GM12801 (cell line): Measurements from ENCODE around the gene IRF6.

Experiments used
- TF ChIP-seq, protein P1 (sequence below): IDR thresholded peaks from one replicate; pipeline ENCODE4 v1.5.1; 2011; ENCODE audit warnings: control low read depth; ENCODE audit not compliant: insufficient read length; ENCODE audit errors: extremely low read depth

The IRF6 gene

DNA sequence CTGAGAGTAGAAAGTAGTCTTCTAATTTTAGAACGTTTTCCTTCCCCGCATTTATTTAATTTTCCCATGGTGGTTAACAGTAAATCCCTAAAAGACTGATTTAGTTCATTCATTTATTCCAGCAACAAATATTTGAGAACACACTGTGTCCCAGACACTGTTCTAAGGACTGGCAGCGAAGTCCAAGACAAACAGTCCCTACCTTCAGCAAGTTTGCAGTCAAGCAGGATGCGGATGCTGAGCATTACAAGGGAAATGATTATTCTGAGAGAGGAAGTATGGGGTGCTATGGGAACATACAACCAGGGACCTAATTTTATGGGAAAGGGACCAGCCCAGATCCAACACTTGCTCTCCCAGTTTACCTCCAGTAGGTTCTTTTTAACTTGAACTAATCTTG, 20.4 kb downstream of the IRF6 start:
- TF ChIP-seq, protein P1, sequence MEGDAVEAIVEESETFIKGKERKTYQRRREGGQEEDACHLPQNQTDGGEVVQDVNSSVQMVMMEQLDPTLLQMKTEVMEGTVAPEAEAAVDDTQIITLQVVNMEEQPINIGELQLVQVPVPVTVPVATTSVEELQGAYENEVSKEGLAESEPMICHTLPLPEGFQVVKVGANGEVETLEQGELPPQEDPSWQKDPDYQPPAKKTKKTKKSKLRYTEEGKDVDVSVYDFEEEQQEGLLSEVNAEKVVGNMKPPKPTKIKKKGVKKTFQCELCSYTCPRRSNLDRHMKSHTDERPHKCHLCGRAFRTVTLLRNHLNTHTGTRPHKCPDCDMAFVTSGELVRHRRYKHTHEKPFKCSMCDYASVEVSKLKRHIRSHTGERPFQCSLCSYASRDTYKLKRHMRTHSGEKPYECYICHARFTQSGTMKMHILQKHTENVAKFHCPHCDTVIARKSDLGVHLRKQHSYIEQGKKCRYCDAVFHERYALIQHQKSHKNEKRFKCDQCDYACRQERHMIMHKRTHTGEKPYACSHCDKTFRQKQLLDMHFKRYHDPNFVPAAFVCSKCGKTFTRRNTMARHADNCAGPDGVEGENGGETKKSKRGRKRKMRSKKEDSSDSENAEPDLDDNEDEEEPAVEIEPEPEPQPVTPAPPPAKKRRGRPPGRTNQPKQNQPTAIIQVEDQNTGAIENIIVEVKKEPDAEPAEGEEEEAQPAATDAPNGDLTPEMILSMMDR = no peak

DNA sequence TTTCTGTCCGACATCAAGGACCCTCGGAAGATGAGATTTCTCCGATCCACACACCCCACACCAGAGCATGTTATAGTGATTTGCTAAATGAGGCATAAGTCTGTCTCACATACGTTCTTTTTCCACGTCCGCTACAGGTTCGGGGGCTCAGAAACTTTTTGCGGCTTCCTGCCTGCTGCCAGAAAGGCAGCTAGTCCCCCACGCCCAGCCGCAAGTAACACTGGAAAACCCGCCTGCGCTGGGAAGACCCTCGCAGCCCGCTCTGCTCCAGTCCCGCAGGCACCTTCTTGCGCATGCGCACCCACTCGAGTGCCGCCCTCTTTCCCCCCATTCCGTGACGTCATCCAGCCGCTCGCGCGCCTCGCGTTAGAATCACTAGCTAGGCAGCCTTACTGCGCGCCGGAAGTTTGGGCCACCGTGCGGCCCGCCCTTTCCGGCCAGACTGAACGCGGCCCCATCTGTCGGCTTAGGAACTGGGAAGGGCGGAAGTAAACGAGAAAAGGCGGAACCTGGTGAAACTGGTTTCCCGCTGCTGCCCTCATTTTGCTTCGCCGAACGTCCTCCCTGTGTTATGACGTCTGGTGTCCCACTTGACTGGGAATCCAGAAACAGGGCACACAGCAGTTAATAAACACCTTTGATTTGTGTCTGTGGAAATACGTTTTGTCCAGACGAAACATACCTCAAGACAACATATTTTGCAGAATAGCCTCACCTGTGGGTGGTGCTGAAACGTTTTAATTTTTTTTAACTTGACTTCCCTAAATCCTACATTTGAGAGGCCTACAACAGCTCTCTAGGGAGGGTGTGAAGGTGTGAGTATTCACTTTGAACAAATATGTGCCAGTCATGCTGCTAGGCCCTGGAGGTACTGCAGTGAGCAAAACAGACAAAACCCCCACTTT, 21.4 kb downstream of the IRF6 start, which contains the start of gene C1orf74:
C1orf74 (minus strand) TSS at position 295 of the 905 bp plus-strand sequence. CDS start 925 bp downstream, outside the sequence.
- TF ChIP-seq, protein P1 = no peak

DNA sequence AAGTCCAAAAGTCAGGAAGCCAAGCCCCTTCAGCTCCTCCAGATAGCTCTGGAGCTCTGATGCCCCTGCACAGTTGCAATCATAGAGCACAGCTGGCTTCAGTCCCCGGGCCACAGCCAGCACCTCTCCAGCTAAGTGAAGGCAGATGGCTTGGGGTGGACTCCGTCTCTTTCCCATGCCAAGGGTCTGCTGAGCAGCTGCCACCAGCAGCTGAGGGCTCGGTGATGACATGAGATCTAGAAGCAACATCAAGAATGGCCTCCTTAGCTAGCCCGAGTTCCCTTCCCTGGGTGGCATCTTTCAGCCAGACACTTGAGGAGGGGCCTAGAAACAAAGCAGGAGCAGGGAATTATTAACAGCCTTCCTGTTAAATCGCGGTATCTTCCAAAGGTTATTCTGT, 22.6 kb downstream of the IRF6 start:
- TF ChIP-seq, protein P1 = no peak

DNA sequence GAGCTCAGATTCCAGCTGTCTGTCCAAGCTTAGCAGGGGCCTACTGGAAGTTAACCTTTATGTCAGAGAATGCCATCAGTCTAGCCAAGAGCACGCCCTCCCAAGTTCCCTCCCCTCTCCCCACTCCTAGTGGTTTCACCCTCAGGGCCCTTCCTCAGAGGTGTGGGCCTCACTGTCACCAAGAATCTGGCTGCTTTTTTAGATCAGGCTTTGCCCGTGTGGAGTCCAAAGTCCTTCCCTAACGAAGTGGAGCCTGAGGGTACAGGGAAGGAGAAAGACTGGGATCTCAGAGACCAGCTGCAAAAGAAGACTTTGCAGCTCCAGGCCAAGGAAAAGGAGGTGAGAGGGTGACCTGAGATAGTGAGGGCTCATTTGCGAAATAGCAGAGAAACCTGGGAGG, 25.7 kb downstream of the IRF6 start:
- TF ChIP-seq, protein P1 = no peak

DNA sequence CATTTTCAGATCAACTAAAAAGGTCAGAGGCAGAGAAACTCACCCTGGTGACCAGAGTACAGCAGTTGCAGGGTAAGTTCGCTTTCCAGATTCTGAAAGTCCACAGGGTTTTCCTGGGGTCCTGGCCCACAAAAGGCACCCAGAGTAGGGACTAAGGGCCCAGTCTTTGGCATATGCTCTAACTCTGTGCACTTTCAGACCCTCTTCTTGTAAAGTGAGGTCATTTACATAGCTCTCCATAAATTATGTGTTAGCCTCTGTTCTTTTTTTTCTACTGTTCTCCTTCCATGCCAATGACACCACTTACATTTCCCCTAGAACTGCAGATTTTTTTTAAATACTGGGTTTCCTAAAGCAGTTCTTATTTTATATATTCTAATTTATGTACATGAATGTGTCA, 27.8 kb downstream of the IRF6 start:
- TF ChIP-seq, protein P1 = no peak

DNA sequence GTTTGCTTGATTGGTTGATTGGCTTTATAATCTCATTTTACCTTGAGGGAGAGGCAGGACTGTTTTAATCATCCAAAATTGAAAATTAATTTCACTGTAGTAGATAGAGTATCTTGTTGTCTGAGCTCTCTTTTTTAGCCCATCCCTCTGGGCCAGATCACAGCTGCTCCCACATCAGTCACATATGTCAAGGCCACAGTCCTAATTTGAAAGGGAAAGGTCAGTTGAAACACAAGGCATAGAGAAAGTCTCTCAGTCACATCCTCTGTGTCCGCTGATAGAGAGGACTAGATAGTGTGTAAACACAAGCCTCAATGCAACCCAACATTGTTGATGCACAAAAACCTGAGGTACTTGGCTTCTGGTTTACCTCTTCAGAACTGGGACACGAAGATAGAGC, 28.4 kb downstream of the IRF6 start:
- TF ChIP-seq, protein P1 = no peak

DNA sequence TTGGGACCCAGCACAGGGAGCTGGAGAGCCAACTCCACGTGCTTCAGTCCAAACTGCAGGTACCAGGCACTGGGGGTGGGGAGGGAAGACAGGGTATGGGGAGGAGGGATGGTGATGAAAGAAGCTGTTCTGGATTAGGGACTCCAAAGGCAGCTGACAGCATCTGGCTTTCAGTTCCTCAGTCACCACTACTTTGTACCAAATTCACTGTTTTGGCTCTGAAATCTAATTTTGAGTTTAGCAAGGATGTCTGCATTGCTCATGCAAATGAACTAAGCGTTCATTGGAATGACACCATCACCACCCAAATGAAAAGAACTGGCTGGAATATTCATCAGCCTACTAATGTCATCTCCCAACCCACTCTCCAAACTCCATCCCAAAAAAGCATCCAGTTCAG, 30.3 kb downstream of the IRF6 start:
- TF ChIP-seq, protein P1 = no peak
